Superior temporal gyrus (tissue), 1 donor: ENCODE measurements around the gene OR52K1.
"Not testable (repeated sequence)": the region's sequence is repeated elsewhere in the genome, so short reads cannot be mapped to it uniquely, and the experiment has no call there.

Experiments used
- DNase-seq: peaks from one replicate; pipeline ENCODE4 v3.0.0-alpha.2; 2016; ENCODE audit errors: extremely low spot score

The OR52K1 gene

GRCh38 chr11:4491878-4492606 is 9.6 kb downstream of the OR52K1 start:
- DNase-seq, result no peak

- DNase-seq, result no peak
Measured at GRCh38 chr11:4493480-4493818, 11.0 kb downstream of the OR52K1 start.

GRCh38 chr11:4495487-4495886 is 13.0 kb downstream of the OR52K1 start:
- DNase-seq, result no peak

- no peak for DNase-seq
Measured at GRCh38 chr11:4495986-4496385, 13.5 kb downstream of the OR52K1 start.

- no peak for DNase-seq
Measured at GRCh38 chr11:4496557-4497248, 14.3 kb downstream of the OR52K1 start.

- DNase-seq, result no peak
Measured at GRCh38 chr11:4508886-4509285, 26.4 kb downstream of the OR52K1 start.

- DNase-seq, result peak; percentile 59
Measured at GRCh38 chr11:4511282-4512245, 29.1 kb downstream of the OR52K1 start.

GRCh38 chr11:4514196-4514595 is 31.8 kb downstream of the OR52K1 start:
- DNase-seq, result no peak

- no peak for DNase-seq
Measured at GRCh38 chr11:4522339-4522738, 39.9 kb downstream of the OR52K1 start.

- DNase-seq, result no peak
Measured at GRCh38 chr11:4522752-4523151, 40.3 kb downstream of the OR52K1 start.

- DNase-seq, result no peak
Measured at GRCh38 chr11:4523666-4524065, 41.2 kb downstream of the OR52K1 start.

- DNase-seq, result no peak
Measured at GRCh38 chr11:4527926-4528325, 45.5 kb downstream of the OR52K1 start.

GRCh38 chr11:4531686-4532085 is 49.2 kb downstream of the OR52K1 start:
- DNase-seq, result not testable (repeated sequence)

GRCh38 chr11:4539603-4540219 is 57.3 kb downstream of the OR52K1 start:
- DNase-seq, result peak; percentile 55

GRCh38 chr11:4541071-4541470 is 58.6 kb downstream of the OR52K1 start:
- DNase-seq, result no peak
